Cardiac muscle cell (in vitro differentiated cells and primary cell): ENCODE results near the gene SLC2A2. TPM values are rescaled to one million over a fixed set of nuclear protein-coding genes. Genes with fewer than 3 reads are reported as not detected.

ENCODE experiments used
- DNase-seq, 2 donors: peaks; one replicate each; pipeline versions ENCODE4 v3.0.0 to v3.0.0-alpha.2; 2010 to 2017; ENCODE audit warnings: low read depth in 1 of 2, low spot score in 1 of 2
- H3K27ac ChIP-seq: fragments of 200-600 bp; sonication (generic); 2 replicates; pipeline ENCODE4 v1.5.1; 2016
- H3K27me3 ChIP-seq: fragments of 200-600 bp; sonication (generic); 2 replicates; pipeline ENCODE4 v1.6.0; 2016; ENCODE audit warnings: control low read depth
- H3K36me3 ChIP-seq: fragments of 200-600 bp; sonication (generic); 2 replicates; pipeline ENCODE4 v1.5.1; 2016; ENCODE audit warnings: control low read depth
- H3K4me1 ChIP-seq: fragments of 200-600 bp; sonication (generic); 2 replicates; pipeline ENCODE4 v1.8.1; 2017; ENCODE audit warnings: low read depth, mild to moderate bottlenecking, mixed run types
- H3K4me3 ChIP-seq: fragments of 200-600 bp; sonication (generic); 2 replicates; pipeline ENCODE4 v1.5.1; 2016; ENCODE audit warnings: mild to moderate bottlenecking
- H3K9me3 ChIP-seq: fragments of 200-600 bp; sonication (generic); 2 replicates; pipeline ENCODE4 v1.5.1; 2017; ENCODE audit warnings: low read depth, mild to moderate bottlenecking, control low read depth
- CTCF ChIP-seq: IDR thresholded peaks from 2 replicates; pipeline ENCODE4 v1.5.1; 2012; ENCODE audit warnings: low read depth, mild to moderate bottlenecking, low read length
- polyA plus RNA-seq: library from polyadenylated mRNA; unstranded; fragments of >200 nt; fragmentation: Nextera tagmentation; extraction: Ambion mirVana; gene quantifications from 2 replicates; pipeline ENCODE4 v1.2.1, GENCODE V29; 2016
- total RNA-seq: library from RNA; depleted of rRNA; stranded (reverse); fragments of >200 nt; gene quantifications from 2 replicates; pipeline ENCODE4 v1.2.3, GENCODE V29; 2016

Gene SLC2A2
- total and polyA plus RNA-seq, 2 experiments from 2014 or later: not detected

- H3K27me3 ChIP-seq: no peaks in the 10 kb centered on the region
- TF ChIP-seq CTCF: no peak
- H3K36me3 ChIP-seq: no peaks in the 10 kb centered on the region
- H3K27ac ChIP-seq: no peak overlapping the region
- no peaks in the 10 kb centered on the region for H3K4me1 ChIP-seq
- no peak overlapping the region for H3K4me3 ChIP-seq
- H3K9me3 ChIP-seq: no peaks in the 10 kb centered on the region
- DNase-seq: no peak
Measured at GRCh38 chr3:170962411-170962810, 64.1 kb downstream of the SLC2A2 start.

GRCh38 chr3:170961616-170962400 is 64.7 kb downstream of the SLC2A2 start:
- Histone ChIP-seq H3K36me3 (no peaks in the 10 kb centered on the region), H3K9me3 (no peaks in the 10 kb centered on the region), H3K27ac (peak overlapping the region; percentile 25), H3K4me1 (no peaks in the 10 kb centered on the region), H3K4me3 (no peak overlapping the region), H3K27me3 (no peaks in the 10 kb centered on the region)
- DNase-seq: peak; percentile 46 to 66
- peak; percentile 51 for TF ChIP-seq CTCF

- Histone ChIP-seq H3K27ac (no peak overlapping the region), H3K9me3 (no peaks in the 10 kb centered on the region), H3K27me3 (no peaks in the 10 kb centered on the region), H3K4me1 (no peaks in the 10 kb centered on the region), H3K36me3 (no peaks in the 10 kb centered on the region), H3K4me3 (no peak overlapping the region)
- no peak for TF ChIP-seq CTCF
- DNase-seq: no peak
Measured at GRCh38 chr3:170959457-170959856, 67.1 kb downstream of the SLC2A2 start.

- Histone ChIP-seq H3K4me3 (no peak overlapping the region), H3K36me3 (no peaks in the 10 kb centered on the region), H3K9me3 (no peaks in the 10 kb centered on the region), H3K27ac (no peak overlapping the region), H3K4me1 (no peaks in the 10 kb centered on the region), H3K27me3 (no peaks in the 10 kb centered on the region)
- no peak for TF ChIP-seq CTCF
- DNase-seq: no peak
Measured at GRCh38 chr3:170956647-170957046, 69.9 kb downstream of the SLC2A2 start.

GRCh38 chr3:170953736-170954135 is 72.8 kb downstream of the SLC2A2 start:
- no peak overlapping the region for H3K27ac ChIP-seq
- H3K4me1 ChIP-seq: no peaks in the 10 kb centered on the region
- no peaks in the 10 kb centered on the region for H3K27me3 ChIP-seq
- no peaks in the 10 kb centered on the region for H3K36me3 ChIP-seq
- H3K4me3 ChIP-seq: no peak overlapping the region
- H3K9me3 ChIP-seq: no peaks in the 10 kb centered on the region
- DNase-seq: no peak
- TF ChIP-seq CTCF: no peak
